Mesendoderm (in vitro differentiated cells): ENCODE data around the gene WFDC12.

ENCODE experiments used
- DNase-seq: peaks from one replicate; pipeline ENCODE4 v3.0.0; 2013
- H2AK5ac ChIP-seq: 2 replicates; pipeline ENCODE4 v1.6.1; 2013; ENCODE audit warnings: low read length, inconsistent platforms
- H2BK120ac ChIP-seq: 2 replicates; pipeline ENCODE4 v1.6.1; 2013; ENCODE audit warnings: low read depth, mild to moderate bottlenecking, low read length, moderate library complexity, mixed read lengths
- H2BK15ac ChIP-seq: replicated peaks from 2 replicates; pipeline ENCODE4 v1.6.1; 2013; ENCODE audit warnings: low read depth, mild to moderate bottlenecking, moderate library complexity
- H2BK5ac ChIP-seq: 2 replicates; pipeline ENCODE4 v1.6.1; 2013; ENCODE audit warnings: low read length, inconsistent platforms
- H3K18ac ChIP-seq: 2 replicates; pipeline ENCODE4 v1.6.1; 2013; ENCODE audit warnings: mild to moderate bottlenecking, low read length, mixed read lengths
- H3K23ac ChIP-seq: one replicate; pipeline ENCODE4 v1.6.1; 2013; ENCODE audit warnings: low read length
- H3K27ac ChIP-seq: 2 replicates; pipeline ENCODE4 v1.5.1; 2013; ENCODE audit warnings: low read depth, mild to moderate bottlenecking, inconsistent platforms, low read length, moderate library complexity
- H3K27me3 ChIP-seq: 2 replicates; pipeline ENCODE4 v1.6.1; 2013; ENCODE audit warnings: low read length, control low read depth, mild to moderate bottlenecking, inconsistent platforms; ENCODE audit not compliant: insufficient read depth, poor library complexity
- H3K36me3 ChIP-seq: 2 replicates; pipeline ENCODE4 v1.6.1; 2013; ENCODE audit warnings: low read length, inconsistent platforms; ENCODE audit not compliant: control insufficient read depth, insufficient read depth
- H3K4ac ChIP-seq: one replicate; pipeline ENCODE4 v1.6.1; 2013; ENCODE audit warnings: low read depth, mild to moderate bottlenecking, low read length, moderate library complexity
- H3K4me1 ChIP-seq: 2 replicates; pipeline ENCODE4 v1.6.1; 2013; ENCODE audit warnings: low read depth, low read length, inconsistent platforms; ENCODE audit not compliant: control insufficient read depth
- H3K4me2 ChIP-seq: 2 replicates; pipeline ENCODE4 v1.6.1; 2013; ENCODE audit warnings: low read length
- H3K4me3 ChIP-seq: 2 replicates; pipeline ENCODE4 v1.5.1; 2013; ENCODE audit warnings: mild to moderate bottlenecking, low read length
- H3K56ac ChIP-seq: one replicate; pipeline ENCODE4 v1.6.1; 2013; ENCODE audit warnings: low read length
- H3K79me1 ChIP-seq: 2 replicates; pipeline ENCODE4 v1.6.1; 2013; ENCODE audit warnings: low read length, inconsistent platforms
- H3K79me2 ChIP-seq: 2 replicates; pipeline ENCODE4 v1.6.1; 2013; ENCODE audit warnings: mild to moderate bottlenecking, low read length; ENCODE audit not compliant: control insufficient read depth, insufficient read depth
- H3K9ac ChIP-seq: 2 replicates; pipeline ENCODE4 v1.6.1; 2013; ENCODE audit warnings: low read length, inconsistent platforms
- H4K5ac ChIP-seq: one replicate; pipeline ENCODE4 v1.6.1; 2013; ENCODE audit warnings: low read length
- H4K8ac ChIP-seq: one replicate; pipeline ENCODE4 v1.6.1; 2013; ENCODE audit warnings: low read depth, mild to moderate bottlenecking, control low read depth, low read length, moderate library complexity
- WGBS: extraction: QIAGEN DNeasy Blood & Tissue Kit; methylation state at CpG from one replicate; pipeline ENCODE4 v1.1.7; 2013; ENCODE audit warnings: low lambda C conversion rate, missing lambda C conversion rate; ENCODE audit not compliant: insufficient coverage; ENCODE audit errors: extremely low coverage; 5-methylcytosine and 5-hydroxymethylcytosine counted together

Gene WFDC12

DNA sequence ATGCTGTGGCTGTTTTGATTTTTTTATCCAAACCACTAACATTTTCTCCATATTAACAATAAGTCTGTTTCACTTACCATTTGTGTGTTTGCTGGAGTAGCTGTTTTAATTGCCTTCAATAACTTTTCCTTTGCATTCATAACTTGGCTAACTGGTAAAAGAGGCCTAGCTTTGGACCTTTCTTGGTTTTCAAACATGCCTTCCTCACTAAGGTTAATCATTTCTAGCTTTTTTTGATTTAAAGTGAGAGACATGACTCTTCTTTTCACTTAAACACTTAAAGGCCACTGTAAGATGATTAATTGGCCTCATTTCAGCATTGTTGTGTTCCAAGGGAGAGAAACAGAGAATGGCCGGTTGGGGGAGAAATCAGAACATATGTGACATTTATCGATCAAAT lies 2.9 kb downstream of the WFDC12 start:
- Histone ChIP-seq H4K8ac (no peak overlapping the region), H3K4me1 (no peaks in the 10 kb centered on the region), H2BK120ac (no peak overlapping the region), H3K56ac (no peak overlapping the region), H3K18ac (no peak overlapping the region), H2BK5ac (no peak overlapping the region), H2AK5ac (no peak overlapping the region), H3K23ac (no peak overlapping the region), H3K4ac (no peak overlapping the region), H3K27ac (no peak overlapping the region), H3K9ac (no peak overlapping the region), H3K36me3 (no peaks in the 10 kb centered on the region), H3K4me3 (no peak overlapping the region), H3K79me2 (no peaks in the 10 kb centered on the region), H3K4me2 (no peak overlapping the region), H3K27me3 (no peaks in the 10 kb centered on the region), H2BK15ac (no peak overlapping the region), H3K79me1 (no peaks in the 10 kb centered on the region), H4K5ac (no peak overlapping the region)
- no CpG with 5 or more reads among the region's 2 CpGs for WGBS
- DNase-seq, result no peak

DNA sequence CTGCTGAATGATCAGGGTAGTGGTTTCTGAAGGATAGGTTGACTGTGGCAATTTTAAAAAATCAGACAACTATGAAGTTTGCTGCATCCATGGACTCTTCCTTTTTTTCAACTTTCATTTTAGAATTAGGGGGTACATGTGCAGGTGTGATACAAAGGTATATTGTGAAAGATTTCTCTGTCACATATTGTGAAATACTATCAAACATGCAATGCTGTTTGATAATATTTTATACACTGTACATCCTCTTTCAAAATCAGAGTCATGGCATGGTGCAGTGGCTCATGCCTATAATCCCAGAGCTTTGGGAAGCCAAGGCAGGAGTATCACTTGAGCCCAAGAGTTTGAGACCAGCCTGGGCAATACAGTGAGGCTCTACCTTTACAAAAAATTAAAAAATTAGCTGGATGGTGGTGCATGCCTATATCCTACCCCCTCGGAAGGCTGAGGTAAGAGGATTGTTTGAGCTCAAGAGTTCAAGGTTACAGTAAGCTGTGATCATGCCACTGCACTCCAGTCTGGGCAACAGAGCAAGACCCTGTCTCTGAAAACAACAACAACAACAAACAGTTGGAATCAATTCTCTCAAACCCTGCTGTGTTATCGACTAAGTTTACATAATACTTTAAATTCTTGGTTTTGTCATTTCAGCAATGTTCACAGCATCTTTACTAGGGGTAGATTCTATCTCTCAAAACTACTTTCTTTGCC lies 4.6 kb downstream of the WFDC12 start:
- H2BK5ac ChIP-seq, result no peak overlapping the region
- H3K27me3 ChIP-seq, result no peaks in the 10 kb centered on the region
- no peak overlapping the region for H2AK5ac ChIP-seq
- no peak for DNase-seq
- no peaks in the 10 kb centered on the region for H3K4me1 ChIP-seq
- no peak overlapping the region for H3K27ac ChIP-seq
- H3K9ac ChIP-seq, result no peak overlapping the region
- WGBS, result no CpG with 5 or more reads among the region's 2 CpGs
- no peak overlapping the region for H4K5ac ChIP-seq
- no peak overlapping the region for H3K23ac ChIP-seq
- H3K36me3 ChIP-seq, result no peaks in the 10 kb centered on the region
- no peak overlapping the region for H3K56ac ChIP-seq
- no peak overlapping the region for H3K18ac ChIP-seq
- no peak overlapping the region for H3K4ac ChIP-seq
- H3K79me2 ChIP-seq, result no peaks in the 10 kb centered on the region
- H4K8ac ChIP-seq, result no peak overlapping the region
- H3K4me3 ChIP-seq, result no peak overlapping the region
- no peak overlapping the region for H3K4me2 ChIP-seq
- H3K79me1 ChIP-seq, result no peaks in the 10 kb centered on the region
- no peak overlapping the region for H2BK120ac ChIP-seq
- no peak overlapping the region for H2BK15ac ChIP-seq

DNA sequence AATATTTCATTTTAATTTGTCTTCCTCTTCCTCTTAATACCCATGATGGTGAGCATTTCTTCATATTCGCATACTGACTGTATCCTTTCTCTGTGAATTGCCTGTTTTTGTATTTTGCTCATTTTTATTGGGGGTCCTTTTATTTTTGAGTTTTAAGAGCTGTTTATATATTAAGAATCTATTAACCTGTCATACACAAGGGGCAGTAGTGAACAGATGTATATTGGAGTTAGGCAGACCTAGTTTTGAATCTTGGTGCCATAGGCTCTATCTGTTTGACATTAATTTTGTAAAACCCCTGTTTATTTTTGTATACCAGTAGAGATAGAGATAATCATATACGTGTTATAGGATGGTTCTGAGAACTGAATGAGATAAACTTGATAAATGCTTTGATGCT lies 6.2 kb downstream of the WFDC12 start:
- H2AK5ac ChIP-seq, result no peak overlapping the region
- no peak for DNase-seq

DNA sequence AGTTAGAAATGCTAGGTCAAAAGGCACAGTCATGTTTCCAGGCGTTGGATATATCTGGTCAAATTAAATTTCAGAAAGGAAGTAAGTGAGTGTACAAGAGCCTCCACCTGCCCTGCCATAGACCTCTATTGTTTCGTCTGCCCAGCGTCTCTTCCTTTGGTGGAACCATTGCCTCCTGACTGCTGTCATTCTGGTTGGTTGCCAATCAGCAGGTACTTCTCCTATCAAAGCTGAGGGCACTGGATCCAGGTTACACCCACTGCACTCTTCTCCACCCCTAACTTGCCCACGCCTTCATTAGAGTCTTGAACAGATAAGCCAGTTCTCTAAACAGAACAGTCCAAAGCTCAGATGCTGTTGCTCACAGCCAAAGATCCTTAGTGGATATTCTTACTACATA lies 6.7 kb downstream of the WFDC12 start:
- no peak overlapping the region for H3K4me2 ChIP-seq
- no peak overlapping the region for H3K18ac ChIP-seq
- H3K4ac ChIP-seq, result no peak overlapping the region
- H2BK15ac ChIP-seq, result no peak overlapping the region
- no peak overlapping the region for H3K27ac ChIP-seq
- H3K4me3 ChIP-seq, result no peak overlapping the region
- H4K8ac ChIP-seq, result no peak overlapping the region
- no peaks in the 10 kb centered on the region for H3K27me3 ChIP-seq
- no peak overlapping the region for H3K9ac ChIP-seq
- no peaks in the 10 kb centered on the region for H3K79me1 ChIP-seq
- no peak overlapping the region for H2BK120ac ChIP-seq
- WGBS, result no CpG with 5 or more reads among the region's 4 CpGs
- H2AK5ac ChIP-seq, result no peak overlapping the region
- no peaks in the 10 kb centered on the region for H3K4me1 ChIP-seq
- H3K56ac ChIP-seq, result no peak overlapping the region
- no peak overlapping the region for H3K23ac ChIP-seq
- no peak overlapping the region for H4K5ac ChIP-seq
- H2BK5ac ChIP-seq, result no peak overlapping the region
- H3K79me2 ChIP-seq, result no peaks in the 10 kb centered on the region
- no peak for DNase-seq
- no peaks in the 10 kb centered on the region for H3K36me3 ChIP-seq

More for the DNA sequence above, 6.2 kb downstream of the WFDC12 start:
- Histone ChIP-seq H3K4me3 (no peak overlapping the region), H2BK15ac (no peak overlapping the region), H3K79me2 (no peaks in the 10 kb centered on the region), H2BK120ac (no peak overlapping the region), H3K56ac (no peak overlapping the region), H2BK5ac (no peak overlapping the region), H3K4me2 (no peak overlapping the region), H3K4ac (no peak overlapping the region), H3K9ac (no peak overlapping the region), H3K4me1 (no peaks in the 10 kb centered on the region), H4K8ac (no peak overlapping the region), H3K27me3 (no peaks in the 10 kb centered on the region), H3K36me3 (no peaks in the 10 kb centered on the region), H3K23ac (no peak overlapping the region), H3K27ac (no peak overlapping the region), H3K79me1 (no peaks in the 10 kb centered on the region), H4K5ac (no peak overlapping the region), H3K18ac (no peak overlapping the region)
- no CpG with 5 or more reads among the region's 2 CpGs for WGBS

DNA sequence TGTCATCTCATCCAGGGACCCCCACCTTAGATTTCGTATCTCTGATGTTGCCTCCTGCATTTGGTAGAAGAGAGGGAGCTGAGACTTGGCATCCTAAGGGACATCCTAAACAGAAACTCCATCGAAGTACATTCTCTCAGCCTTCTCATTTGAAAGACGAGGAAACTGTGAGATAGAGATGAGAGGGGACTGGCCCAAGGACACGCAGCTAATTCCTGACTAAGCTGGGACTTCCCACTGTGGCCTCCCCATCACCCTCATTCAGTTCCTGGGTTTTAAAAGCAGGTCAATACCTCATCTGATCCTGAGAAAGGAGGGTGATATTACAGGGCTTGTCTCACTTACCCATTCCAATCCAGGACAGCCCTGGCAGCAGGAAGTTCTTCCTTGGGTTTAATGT lies 8.4 kb downstream of the WFDC12 start:
- Histone ChIP-seq H3K18ac (no peak overlapping the region), H2AK5ac (no peak overlapping the region), H3K4ac (no peak overlapping the region), H3K4me2 (no peak overlapping the region), H3K9ac (no peak overlapping the region), H3K27me3 (no peaks in the 10 kb centered on the region), H3K23ac (no peak overlapping the region), H4K8ac (no peak overlapping the region), H3K36me3 (no peaks in the 10 kb centered on the region), H3K4me3 (no peak overlapping the region), H2BK120ac (no peak overlapping the region), H3K27ac (no peak overlapping the region), H3K79me2 (no peaks in the 10 kb centered on the region), H3K56ac (no peak overlapping the region), H3K4me1 (no peaks in the 10 kb centered on the region), H3K79me1 (no peaks in the 10 kb centered on the region), H2BK5ac (no peak overlapping the region), H4K5ac (no peak overlapping the region), H2BK15ac (no peak overlapping the region)
- DNase-seq, result no peak
- no CpG with 5 or more reads among the region's 4 CpGs for WGBS

DNA sequence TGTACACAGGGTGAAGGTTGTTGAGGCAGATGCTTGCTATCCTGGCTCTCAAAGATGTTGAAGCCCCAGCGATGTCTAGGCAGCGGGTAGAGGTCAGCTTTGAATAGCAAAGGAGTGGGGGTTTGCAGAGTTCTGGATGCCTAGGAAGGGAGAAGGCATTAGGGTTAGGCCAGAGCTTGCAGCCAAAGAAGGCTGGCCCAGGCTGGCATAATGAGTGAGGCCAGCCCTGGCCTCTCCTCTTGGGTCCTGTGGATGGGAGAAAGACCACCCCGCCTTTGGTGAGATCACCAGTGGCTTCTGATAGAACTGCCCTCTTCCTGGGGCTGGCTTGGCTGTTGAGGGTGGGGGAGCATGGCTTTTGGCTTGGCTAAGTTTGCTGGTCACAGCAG lies 8.9 kb downstream of the WFDC12 start:
- Histone ChIP-seq H3K4ac (no peak overlapping the region), H3K9ac (no peak overlapping the region), H3K27ac (no peak overlapping the region), H3K27me3 (no peaks in the 10 kb centered on the region), H2BK120ac (no peak overlapping the region), H3K4me3 (no peak overlapping the region), H4K5ac (no peak overlapping the region), H3K18ac (no peak overlapping the region), H3K4me1 (no peaks in the 10 kb centered on the region), H3K4me2 (no peak overlapping the region), H2AK5ac (no peak overlapping the region), H2BK15ac (no peak overlapping the region), H4K8ac (no peak overlapping the region), H3K36me3 (no peaks in the 10 kb centered on the region), H3K79me1 (no peaks in the 10 kb centered on the region), H2BK5ac (no peak overlapping the region), H3K23ac (no peak overlapping the region), H3K79me2 (no peaks in the 10 kb centered on the region), H3K56ac (no peak overlapping the region)
- no CpG with 5 or more reads among the region's 3 CpGs for WGBS
- DNase-seq, result no peak
